GM18861 (cell line): ENCODE results near the gene SPATA16.
"Not testable (repeated sequence)": the region's sequence is repeated elsewhere in the genome, so short reads cannot be mapped to it uniquely, and the experiment has no call there.

Experiments
- ATAC-seq: cut with Tn5 transposase; IDR thresholded peaks from one replicate; pipeline ENCODE4 v1.9.1; 2021; ENCODE audit not compliant: unreplicated experiment

Gene SPATA16

GRCh38 chr3:172903642-172904320 lies 237.3 kb downstream of the SPATA16 start:
- no peak for ATAC-seq

GRCh38 chr3:172892158-172892557 lies 248.9 kb downstream of the SPATA16 start:
- ATAC-seq, result no peak

GRCh38 chr3:172885704-172886103 lies 255.3 kb downstream of the SPATA16 start:
- ATAC-seq, result no peak

- ATAC-seq, result no peak
These were observed 258.5 kb downstream of the SPATA16 start for GRCh38 chr3:172882563-172882962.

- not testable (repeated sequence) for ATAC-seq
These were observed 261.7 kb downstream of the SPATA16 start for GRCh38 chr3:172879381-172879780.

- no peak for ATAC-seq
These were observed 264.0 kb downstream of the SPATA16 start for GRCh38 chr3:172877011-172877410.

- ATAC-seq, result no peak
These were observed 264.7 kb downstream of the SPATA16 start for GRCh38 chr3:172876297-172876696.

- ATAC-seq, result no peak
These were observed 266.0 kb downstream of the SPATA16 start for GRCh38 chr3:172875039-172875438.

- ATAC-seq, result no peak
These were observed 271.1 kb downstream of the SPATA16 start for GRCh38 chr3:172869784-172870518.

GRCh38 chr3:172869368-172869771 lies 271.7 kb downstream of the SPATA16 start:
- no peak for ATAC-seq

GRCh38 chr3:172868582-172869200 lies 272.3 kb downstream of the SPATA16 start:
- ATAC-seq, result no peak

GRCh38 chr3:172866726-172867350 lies 274.2 kb downstream of the SPATA16 start:
- not testable (repeated sequence) for ATAC-seq

GRCh38 chr3:172859041-172859440 lies 282.0 kb downstream of the SPATA16 start:
- no peak for ATAC-seq

GRCh38 chr3:172856795-172857742 lies 284.0 kb downstream of the SPATA16 start:
- no peak for ATAC-seq

- no peak for ATAC-seq
These were observed 286.0 kb downstream of the SPATA16 start for GRCh38 chr3:172855037-172855436.

- ATAC-seq, result no peak
These were observed 286.9 kb downstream of the SPATA16 start for GRCh38 chr3:172853921-172854666.

- ATAC-seq, result no peak
These were observed 288.0 kb downstream of the SPATA16 start for GRCh38 chr3:172853005-172853404.

- ATAC-seq, result no peak
These were observed 292.1 kb downstream of the SPATA16 start for GRCh38 chr3:172848910-172849309.

- no peak for ATAC-seq
These were observed 293.7 kb downstream of the SPATA16 start for GRCh38 chr3:172847292-172847691.

GRCh38 chr3:172846706-172847105 lies 294.3 kb downstream of the SPATA16 start:
- no peak for ATAC-seq
